Activated CD8-positive, alpha-beta memory T cell treated with anti-CD3 and anti-CD28 coated beads, Interleukin-2, amount 50 U/mL, for 4 hours (primary cell): ENCODE results near the gene TEDC1.
"Not testable (repeated sequence)": the region's sequence is repeated elsewhere in the genome, so short reads cannot be mapped to it uniquely, and the experiment has no call there.

ENCODE experiments used
- DNase-seq: peaks from one replicate; pipeline ENCODE4 v3.0.0-alpha.2; 2020

TEDC1 gene

GRCh38 chr14:105545676-105546075 is 54.6 kb downstream of the TEDC1 start:
- not testable (repeated sequence) for DNase-seq

DNA sequence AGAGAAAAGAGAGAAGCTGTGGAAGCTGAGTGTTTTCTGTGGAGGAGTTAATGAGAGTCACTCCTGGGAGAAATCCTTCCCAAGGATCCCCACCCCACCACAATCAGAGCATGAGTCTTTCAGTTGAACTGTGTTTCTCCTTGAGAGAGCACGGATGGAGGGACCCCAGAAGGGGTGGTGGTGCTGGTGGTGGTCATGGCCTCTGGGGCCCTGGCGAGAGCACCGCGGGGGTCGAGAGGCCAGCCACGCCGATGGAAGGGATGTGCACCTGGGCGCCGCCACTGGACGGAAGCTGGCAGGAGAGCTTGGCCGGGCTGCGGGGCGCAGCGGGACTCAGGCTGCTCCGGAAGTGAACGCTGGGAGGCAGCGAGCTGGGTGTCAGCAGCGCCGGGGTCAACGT is 55.4 kb downstream of the TEDC1 start:
- DNase-seq: not testable (repeated sequence)

DNA sequence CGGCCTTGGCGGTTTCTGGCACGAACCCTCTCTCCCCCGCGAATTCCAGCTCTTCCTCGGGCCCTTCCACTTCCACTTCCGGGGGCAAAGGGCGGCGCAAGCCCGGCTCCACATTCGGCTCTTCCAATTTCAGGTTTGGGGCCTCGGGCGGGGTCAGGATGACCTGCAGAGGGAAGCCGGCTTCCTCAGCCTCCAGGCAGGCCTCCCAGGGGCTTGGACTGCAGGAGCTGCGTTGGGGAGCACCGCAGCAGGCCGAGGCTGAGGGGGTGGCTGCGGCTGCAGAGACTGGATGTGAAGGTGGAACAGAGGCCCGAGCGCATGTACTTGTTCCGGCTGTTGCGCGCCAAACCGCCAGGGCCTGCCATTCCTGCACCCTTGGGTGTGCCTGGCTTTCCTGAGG is 56.0 kb downstream of the TEDC1 start:
- not testable (repeated sequence) for DNase-seq

GRCh38 chr14:105547741-105548169 is 56.7 kb downstream of the TEDC1 start:
- no peak for DNase-seq
